Heart right ventricle (tissue), 16 donors: ENCODE measurements around the gene KCNK13. TPM values are rescaled to one million over a fixed set of nuclear protein-coding genes. Genes with fewer than 3 reads are reported as not detected.
"Not testable (repeated sequence)": the region's sequence is repeated elsewhere in the genome, so short reads cannot be mapped to it uniquely, and the experiment has no call there.

Experiments
- ATAC-seq, 8 donors: fragments of 200-7000 bp; cut with Tn5 transposase; one replicate each; pipeline ENCODE4 v1.9.1; 2020; ENCODE audit warnings: mild to moderate bottlenecking in 8 of 8, moderate library complexity in 8 of 8, moderate number of reproducible peaks in 1 of 8
- DNase-seq, 2 donors: peaks; one replicate each; pipeline ENCODE4 v3.0.0-alpha.2; 2020
- H3K27ac ChIP-seq, 10 donors: fragments of 200-600 bp; sonication (generic) in 2 of 10; one replicate each; pipeline versions ENCODE4 v1.5.0 to v1.8.0; 2020 to 2022; ENCODE audit warnings: mild to moderate bottlenecking in 3 of 10
- H3K27me3 ChIP-seq, 7 donors: fragments of 200-600 bp; one replicate each; pipeline ENCODE4 v1.8.0; 2021 to 2022; ENCODE audit warnings: mild to moderate bottlenecking in 2 of 7
- H3K36me3 ChIP-seq, 9 donors: fragments of 200-600 bp; sonication (generic) in 1 of 9; one replicate each; pipeline versions ENCODE4 v1.5.0 to v1.8.0; 2020 to 2022; ENCODE audit warnings: mild to moderate bottlenecking in 2 of 9
- H3K4me1 ChIP-seq, 9 donors: fragments of 200-600 bp; sonication (generic) in 1 of 9; one replicate each; pipeline versions ENCODE4 v1.5.0 to v1.8.0; 2020 to 2022; ENCODE audit warnings: mild to moderate bottlenecking in 4 of 9
- H3K4me3 ChIP-seq, 10 donors: fragments of 200-600 bp; sonication (generic) in 2 of 10; one replicate each; pipeline versions ENCODE4 v1.5.0 to v1.8.0; 2020 to 2022; ENCODE audit warnings: mild to moderate bottlenecking in 7 of 10, moderate library complexity in 2 of 10
- H3K9me3 ChIP-seq, 11 donors: fragments of 200-600 bp in 10 of 11; sonication (generic) in 2 of 11; one replicate each; pipeline versions ENCODE4 v1.5.0 to v1.8.0; 2013 to 2022; ENCODE audit warnings: mild to moderate bottlenecking in 2 of 11, control low read depth in 1 of 11, moderate library complexity in 1 of 11
- CTCF ChIP-seq, 9 donors: fragments of 200-600 bp; sonication (generic) in 2 of 9; IDR thresholded peaks; one replicate each; pipeline versions ENCODE4 v1.5.0 to v1.8.0; 2021 to 2022; ENCODE audit warnings: antibody characterized with exemption in 9 of 9, mild to moderate bottlenecking in 5 of 9, moderate library complexity in 1 of 9
- whole genome bisulfite sequencing, 2 donors: extraction: QIAGEN DNeasy Blood & Tissue Kit; methylation state at CpG; one replicate each; pipeline ENCODE4 v1.1.7; 2013; ENCODE audit warnings: inconsistent platforms in 1 of 2; 5-methylcytosine and 5-hydroxymethylcytosine counted together
- intact Hi-C, 10 donors: fragments of 100-400 bp; cut with DNase I; formaldehyde crosslinking; loops; one replicate each; pipeline versions ENCODE4 v1.11.1 to v1.14.2; 2022
- polyA plus RNA-seq, 2 donors: library from polyadenylated mRNA; stranded (reverse); fragments of 200-250 nt; gene quantifications; one replicate each; pipeline ENCODE4 v1.2.3, GENCODE V29; 2013
- total RNA-seq, 10 donors: library from RNA; stranded (reverse); fragmentation: NEBNext Ultra II Directional in 3 of 10; extraction: Animal tissue kit (Norgen Biotek cat#: 25700) in 3 of 10; gene quantifications; one replicate each; pipeline versions ENCODE4 v1.2.1 to v1.2.4, GENCODE V29; 2021 to 2023
- donor health status: Arrhythmogenic right ventricular cardiomyopathy.
- donor health status: ischemic (EF 13 %, LVEDD 7.1; RV severe dilation, severe dysfunction).
- donor health status: healthy with polysubstance abuse.
- donor health status: DM: no; HTN: yes; CAD: no.
- donor health status: DM: no; HTN: no; CAD: no.
- donor health status: ischemic (EF 25% LVEDD 6.9; RV normal size, moderate dysfunction).
- donor health status: ischemic (EF 25% LVEDD 5.7; RV mildly dilated, moderate dysfunction).
- donor health status: healthy.
- donor health status: DM: yes; HTN: yes; CAD: no.
- donor health status: Ischemic cardiomyopathy.
- donor health status: ischemic (EF 35%, LVEDD 5.7; RV mildly dilated, moderate dysfunction).
- donor health status: nonischemic (EF 11% LVEDD 7.7; RV severe dilation, severe dysfunction).
- donor health status: DM: yes; HTN: yes; CAD: no.
- donor health status: PGD.
- donor health status: ischemic (EF 29% LVEDD 5.4; RV normal size, mild dysfunction).
- donor health status: nonischemic (EF 23%, LVEDD 6.1; RV moderate dilation, normal function).

Gene KCNK13
- total and polyA plus RNA-seq, 12 donors = 0.15 to 9.6 (median 1.0) TPM

- Histone ChIP-seq H3K4me1 (peaks cover 0 to 3% (median 0%) of the 10 kb centered on the region in 9 donors), H3K36me3 (peaks cover 0 to 83% (median 0%) of the 10 kb centered on the region in 9 donors), H3K27me3 (no peaks in the 10 kb centered on the region), H3K27ac (no peak overlapping the region), H3K9me3 (no peaks in the 10 kb centered on the region), H3K4me3 (no peak overlapping the region)
- intact Hi-C loops = no loop called here
- DNase-seq (no peak), ATAC-seq (no peak)
- WGBS, 2 donors = 80 to 88% methylated on average over 7 of the region's 7 CpGs
- no peak for TF ChIP-seq CTCF (IDR thresholded peaks at IDR 0.05)
These were observed 38.5 kb upstream of the KCNK13 start for GRCh38 chr14:90023176-90023896.

GRCh38 chr14:90024910-90025309, 36.9 kb upstream of the KCNK13 start:
- WGBS, 2 donors = 64 to 66% methylated on average over 3 of the region's 3 CpGs
- no peak overlapping the region for H3K27ac ChIP-seq
- intact Hi-C loops = no loop called here
- H3K27me3 ChIP-seq = no peaks in the 10 kb centered on the region
- no peaks in the 10 kb centered on the region for H3K9me3 ChIP-seq
- H3K36me3 ChIP-seq = peaks cover 0 to 78% (median 0%) of the 10 kb centered on the region in 9 donors
- no peak overlapping the region for H3K4me3 ChIP-seq
- ATAC-seq = peak in 4 of 8 donors; percentile 37 to 66 (median 56)
- H3K4me1 ChIP-seq = peaks cover 0 to 3% (median 0%) of the 10 kb centered on the region in 9 donors
- DNase-seq = no peak
- no peak for TF ChIP-seq CTCF (IDR thresholded peaks at IDR 0.05)

- WGBS, 2 donors = 96 to 98% methylated on average over 3 to 4 of the region's 4 CpGs
- ATAC-seq, DNase-seq: not testable (repeated sequence)
These were observed 35.2 kb upstream of the KCNK13 start for GRCh38 chr14:90026608-90027007.

GRCh38 chr14:90027842-90028241, 34.0 kb upstream of the KCNK13 start:
- Histone ChIP-seq H3K36me3 (peaks cover 0 to 71% (median 6%) of the 10 kb centered on the region in 9 donors), H3K4me1 (peaks cover 0 to 3% (median 0%) of the 10 kb centered on the region in 9 donors), H3K4me3 (no peak overlapping the region), H3K27me3 (no peaks in the 10 kb centered on the region), H3K27ac (no peak overlapping the region), H3K9me3 (no peaks in the 10 kb centered on the region)
- no peak for ATAC-seq
- intact Hi-C loops = no loop called here
- no peak for TF ChIP-seq CTCF (IDR thresholded peaks at IDR 0.05)
- WGBS, 2 donors = 63 to 71% methylated on average over 1 of the region's 1 CpG
- no peak for DNase-seq

More at GRCh38 chr14:90026608-90027007, 35.2 kb upstream of the KCNK13 start:
- peaks cover 0 to 72% (median 0%) of the 10 kb centered on the region in 9 donors for H3K36me3 ChIP-seq
- H3K4me3 ChIP-seq, H3K27me3 ChIP-seq, H3K27ac ChIP-seq, H3K4me1 ChIP-seq, H3K9me3 ChIP-seq, intact Hi-C loops: not testable (repeated sequence)

GRCh38 chr14:90034156-90034555, 27.6 kb upstream of the KCNK13 start:
- intact Hi-C loops = no loop called here
- H3K4me3 ChIP-seq = no peak overlapping the region
- H3K4me1 ChIP-seq = no peaks in the 10 kb centered on the region
- 97% methylated on average over 2 of the region's 2 CpGs for WGBS, 2 donors
- no peak for ATAC-seq
- H3K27ac ChIP-seq = no peak overlapping the region
- peaks cover 0 to 73% (median 8%) of the 10 kb centered on the region in 9 donors for H3K36me3 ChIP-seq
- peaks cover 0 to 15% (median 0%) of the 10 kb centered on the region in 11 donors for H3K9me3 ChIP-seq
- no peaks in the 10 kb centered on the region for H3K27me3 ChIP-seq
- DNase-seq = no peak
- TF ChIP-seq CTCF (IDR thresholded peaks at IDR 0.05) = no peak
